Measurements from ENCODE around the gene METTL24.
"Not testable (repeated sequence)": the region's sequence is repeated elsewhere in the genome, so short reads cannot be mapped to it uniquely, and the experiment has no call there.

The METTL24 gene

DNA sequence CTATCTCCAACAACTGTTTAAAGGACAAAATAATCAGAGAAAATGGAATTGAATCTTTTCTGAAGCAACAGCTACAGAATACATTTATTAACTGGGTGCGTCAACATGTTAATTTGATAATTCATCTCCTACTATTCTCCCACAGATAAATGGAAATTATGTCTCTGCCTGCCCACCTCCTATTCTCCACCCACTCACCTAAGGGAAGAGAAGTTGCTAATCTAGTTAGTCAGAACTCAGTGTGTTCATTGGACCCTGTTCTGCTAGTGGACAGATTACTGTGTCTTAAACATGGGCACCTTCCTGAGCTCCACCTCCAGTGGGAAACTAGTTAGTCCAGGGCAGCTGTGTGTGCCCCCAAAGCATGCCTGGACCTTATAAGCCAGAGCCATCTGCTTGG, 41.0 kb downstream of the METTL24 start:
- DNase-seq (ENCODE audit: low read depth in 2 of 2, low spot score in 1 of 2): no peak

DNA sequence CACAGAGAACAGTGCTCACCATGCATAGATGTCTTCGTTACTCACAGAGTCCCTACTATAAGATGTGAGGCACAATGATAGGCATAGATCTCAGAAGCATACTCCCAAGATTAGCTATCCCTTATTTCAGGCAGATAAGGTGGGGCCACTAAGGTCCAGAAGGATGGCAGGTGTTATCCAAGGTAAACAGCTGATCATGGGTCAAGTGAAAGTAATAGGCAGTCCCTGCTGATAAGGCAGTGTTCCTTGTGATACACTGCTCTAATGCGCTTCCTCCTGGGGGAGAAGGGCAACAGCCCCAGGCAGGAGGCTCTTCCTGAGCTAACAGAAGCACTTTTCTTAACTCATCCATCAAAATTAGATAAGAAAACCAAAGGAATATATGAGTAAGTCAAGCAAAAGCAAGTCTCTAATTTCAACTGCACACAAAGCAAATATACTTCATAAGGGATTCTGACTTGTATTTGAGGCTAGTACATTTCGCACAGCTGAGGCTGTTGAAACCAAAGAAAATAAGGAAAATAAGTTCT, 42.2 kb downstream of the METTL24 start:
- no peak for DNase-seq (ENCODE audit: low read depth in 2 of 2, low spot score in 1 of 2)

DNA sequence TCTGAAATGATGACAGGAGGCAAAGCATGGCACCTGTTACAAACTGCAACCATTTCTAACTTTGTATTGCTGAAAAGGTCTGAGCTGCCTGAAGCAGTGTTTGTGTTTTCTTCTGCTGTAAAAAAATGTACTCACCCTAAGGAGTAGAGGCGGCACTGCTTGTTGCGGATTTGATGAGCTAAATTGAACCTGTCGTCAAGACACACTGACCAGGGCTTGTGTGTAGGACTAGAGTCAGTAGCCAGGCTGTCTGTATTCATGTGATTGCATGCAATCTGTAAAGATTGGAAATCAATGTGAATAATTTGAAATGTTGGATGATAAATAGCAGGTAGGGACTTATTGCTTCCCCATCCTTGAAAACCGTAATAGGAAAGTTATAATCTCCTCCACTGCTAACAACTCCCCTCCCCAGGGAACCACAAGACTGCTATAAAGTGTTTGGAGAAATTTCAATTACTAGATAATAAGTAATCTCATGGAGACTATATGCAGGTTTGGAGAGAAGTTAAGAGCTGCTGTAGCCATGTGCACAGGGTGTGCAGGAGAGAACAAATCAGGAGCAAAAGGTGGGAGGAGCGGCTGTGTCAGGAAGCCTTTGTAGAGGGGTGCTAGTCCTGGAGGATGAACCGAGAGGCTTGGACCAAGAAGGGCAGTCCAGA, 42.8 kb downstream of the METTL24 start:
- DNase-seq (ENCODE audit: low read depth in 2 of 2, low spot score in 1 of 2): no peak

DNA sequence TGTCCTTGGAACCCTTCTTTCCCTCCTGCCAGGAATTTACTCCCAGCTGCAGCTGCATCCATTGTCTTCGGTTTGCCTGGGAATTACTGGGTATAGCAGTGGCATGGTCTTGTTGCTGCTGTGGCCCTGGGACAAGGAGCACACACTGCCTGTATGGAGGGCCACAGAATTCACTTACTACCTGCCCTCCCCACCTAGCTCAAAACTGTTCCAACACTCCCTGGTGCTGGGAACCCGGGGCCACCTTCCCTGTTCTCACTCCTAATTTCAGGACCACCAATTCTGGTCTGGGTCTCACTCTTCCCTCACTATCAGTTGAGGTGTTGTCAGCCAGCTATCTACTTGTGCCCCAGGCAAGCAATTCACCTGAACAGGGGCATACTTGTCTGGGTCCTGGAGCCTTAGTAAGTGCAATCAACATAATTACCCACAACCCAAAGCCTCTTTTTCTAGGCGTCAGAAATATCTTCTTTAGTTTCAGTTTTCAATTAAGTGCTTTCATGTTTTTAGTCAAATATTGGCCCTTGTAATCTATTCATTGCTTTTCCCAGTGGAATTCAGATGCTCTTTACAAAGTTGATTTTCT, 47.2 kb downstream of the METTL24 start:
- no peak for DNase-seq (ENCODE audit: low read depth in 2 of 2, low spot score in 1 of 2)

GRCh38 chr6:110309432-110309831, 48.7 kb downstream of the METTL24 start:
- DNase-seq (ENCODE audit: low read depth in 2 of 2, low spot score in 1 of 2): not testable (repeated sequence)

DNA sequence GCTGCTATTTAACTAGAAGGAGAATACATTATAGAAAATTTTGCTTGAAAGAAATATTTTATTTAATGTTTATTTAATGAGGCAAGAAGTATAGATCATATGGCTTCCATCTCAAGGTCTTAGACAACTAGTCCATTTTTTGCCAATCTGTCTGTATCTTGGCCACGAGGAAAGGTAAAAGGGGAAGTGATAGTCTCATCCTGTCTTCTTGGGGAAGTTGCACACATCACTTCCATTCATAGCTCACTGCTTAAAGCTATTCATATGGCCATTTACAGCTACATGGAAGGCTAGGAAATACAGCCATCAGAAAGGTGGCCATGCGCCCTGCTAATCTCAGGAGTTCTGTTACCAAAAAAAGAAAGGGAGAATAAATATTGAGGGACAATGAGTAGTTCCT, 50.8 kb downstream of the METTL24 start:
- no peak for DNase-seq (ENCODE audit: low read depth in 2 of 2, low spot score in 1 of 2)

GRCh38 chr6:110305832-110306231, 52.3 kb downstream of the METTL24 start:
- not testable (repeated sequence) for DNase-seq (ENCODE audit: low read depth in 2 of 2, low spot score in 1 of 2)

- DNase-seq (ENCODE audit: low read depth in 2 of 2, low spot score in 1 of 2): not testable (repeated sequence)
These were observed 54.5 kb downstream of the METTL24 start for GRCh38 chr6:110303692-110304091.

DNA sequence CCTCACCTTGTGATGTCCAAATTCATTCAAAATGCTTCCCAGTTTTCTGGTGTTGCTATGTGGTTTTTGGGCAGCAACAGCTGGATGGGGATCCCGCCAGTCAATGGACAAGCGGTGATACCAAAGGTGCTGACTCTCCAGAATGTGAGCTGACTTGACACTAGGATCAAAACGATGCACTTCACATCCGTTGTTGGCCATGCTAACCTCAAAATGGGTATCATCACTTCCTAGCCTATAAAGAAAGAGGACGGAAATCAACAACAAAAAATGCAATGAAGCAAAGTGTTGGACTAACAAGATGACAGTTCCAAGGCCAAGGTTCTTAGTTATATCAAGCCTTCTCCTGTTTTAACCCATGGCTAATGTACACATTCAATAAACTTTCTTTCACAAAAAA, 59.2 kb downstream of the METTL24 start:
- no peak for DNase-seq (ENCODE audit: low read depth in 2 of 2, low spot score in 1 of 2)

- no peak for DNase-seq (ENCODE audit: low read depth in 2 of 2, low spot score in 1 of 2)
These were observed 59.7 kb downstream of the METTL24 start for GRCh38 chr6:110298411-110298810.

- no peak for DNase-seq (ENCODE audit: low read depth in 2 of 2, low spot score in 1 of 2)
These were observed 61.7 kb downstream of the METTL24 start for GRCh38 chr6:110296241-110297025.

DNA sequence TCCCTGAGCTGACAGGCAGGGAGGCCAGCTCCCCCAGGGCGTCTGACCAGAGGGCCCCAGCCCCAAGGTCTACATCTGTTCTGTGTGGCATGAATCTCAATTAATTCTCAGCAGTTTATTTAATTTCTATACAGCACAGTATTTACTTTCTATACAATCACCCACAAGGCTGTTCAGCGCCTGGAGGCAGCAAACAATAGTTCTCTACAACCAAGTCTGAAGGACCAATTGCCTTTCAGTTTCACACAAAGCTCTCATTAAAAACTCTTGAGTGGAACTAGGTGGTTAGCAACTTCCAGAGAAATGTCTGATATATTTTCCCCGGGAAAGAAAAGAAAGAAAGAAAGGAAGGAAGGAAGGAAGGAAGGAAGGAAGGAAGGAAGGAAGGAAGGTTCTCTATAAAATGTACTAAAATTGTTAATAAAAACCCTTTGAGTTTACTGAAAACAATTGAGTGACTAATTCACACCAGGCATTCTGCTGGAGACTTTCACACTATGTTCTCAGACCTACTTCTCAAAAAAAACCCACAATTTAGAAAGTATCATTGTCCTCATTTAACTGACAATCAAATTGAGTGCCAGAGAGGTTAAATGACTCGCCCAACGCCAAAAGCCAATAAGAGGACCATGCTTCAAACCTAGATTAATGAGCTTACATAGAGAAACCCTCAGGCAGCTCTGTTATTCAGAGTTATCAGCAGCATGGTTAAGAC, 62.5 kb downstream of the METTL24 start:
- DNase-seq (ENCODE audit: low read depth in 2 of 2, low spot score in 1 of 2): no peak

- DNase-seq (ENCODE audit: low read depth in 2 of 2, low spot score in 1 of 2): no peak
These were observed 70.4 kb downstream of the METTL24 start for GRCh38 chr6:110287462-110288341.

DNA sequence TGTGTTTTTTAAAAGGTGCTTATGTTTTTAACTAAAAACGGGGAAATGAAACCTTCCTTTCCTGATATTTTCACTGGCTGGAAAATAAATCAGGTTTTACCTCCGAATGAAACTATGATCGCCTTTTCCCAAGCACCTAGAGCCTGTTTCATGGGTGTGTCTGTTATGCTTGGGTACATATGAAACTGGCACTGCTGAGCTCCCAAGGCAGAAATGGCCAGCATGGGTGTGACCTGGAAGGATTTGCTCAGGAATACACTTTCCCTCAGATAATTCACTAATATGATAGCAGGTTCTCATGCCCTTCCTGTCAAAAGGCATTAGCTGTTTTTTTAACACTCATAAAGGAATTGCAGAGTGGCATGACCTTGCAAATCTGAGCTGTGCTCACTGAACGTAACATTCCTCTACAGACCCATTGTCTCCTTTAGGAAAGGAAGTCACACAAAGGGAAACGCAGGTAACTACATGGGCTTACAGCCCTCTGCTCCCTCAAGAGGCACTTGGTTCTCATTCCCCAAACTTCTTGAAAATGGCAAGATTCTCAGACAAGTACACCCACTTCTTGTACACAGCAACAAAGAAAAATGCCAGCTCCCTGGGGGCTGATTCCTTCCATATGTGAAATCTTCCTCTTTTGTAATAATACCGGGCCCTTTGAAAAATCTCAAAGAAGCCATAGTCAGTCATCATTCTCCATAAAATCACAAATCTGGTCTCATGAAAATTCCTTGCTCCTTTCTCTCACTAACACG, 72.7 kb downstream of the METTL24 start:
- no peak for DNase-seq (ENCODE audit: low read depth in 2 of 2, low spot score in 1 of 2)

- DNase-seq (ENCODE audit: low read depth in 2 of 2, low spot score in 1 of 2): no peak
These were observed 73.3 kb downstream of the METTL24 start for GRCh38 chr6:110284855-110285254.

GRCh38 chr6:110283657-110284056, 74.5 kb downstream of the METTL24 start:
- no peak for DNase-seq (ENCODE audit: low read depth in 2 of 2, low spot score in 1 of 2)

GRCh38 chr6:110282412-110282811, 75.7 kb downstream of the METTL24 start:
- DNase-seq (ENCODE audit: low read depth in 2 of 2, low spot score in 1 of 2): no peak

- no peak for DNase-seq (ENCODE audit: low read depth in 2 of 2, low spot score in 1 of 2)
These were observed 81.0 kb downstream of the METTL24 start for GRCh38 chr6:110277100-110277665.

DNA sequence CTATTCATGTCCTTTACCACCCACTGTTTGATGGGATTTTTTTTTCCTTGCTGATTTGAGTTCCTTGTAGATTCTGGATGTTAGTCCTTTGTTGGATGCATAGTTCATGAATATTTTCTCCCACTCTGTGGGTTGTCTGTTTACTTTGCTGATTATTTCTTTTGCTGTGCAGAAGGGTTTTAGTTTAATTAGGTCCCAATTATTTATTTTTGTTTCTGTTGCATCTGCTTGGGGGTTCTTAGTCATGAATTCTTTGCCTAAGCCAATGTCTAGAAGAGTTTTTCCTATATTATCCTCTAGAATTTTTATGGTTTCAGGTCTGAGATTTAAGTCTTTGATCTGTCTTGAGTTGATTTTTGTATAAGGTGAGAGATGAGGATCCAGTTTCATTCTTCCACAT, 85.4 kb downstream of the METTL24 start:
- DNase-seq (ENCODE audit: low read depth in 2 of 2, low spot score in 1 of 2): not testable (repeated sequence)

GRCh38 chr6:110271732-110272022, 86.5 kb downstream of the METTL24 start:
- DNase-seq (ENCODE audit: low read depth in 2 of 2, low spot score in 1 of 2): no peak
